ENCODE measurements around the gene FGF14. TPM values are rescaled to one million over a fixed set of nuclear protein-coding genes. Genes with fewer than 3 reads are reported as not detected.

FGF14 gene
- total RNA-seq, 1 experiment from 2014 or later: 0.12 TPM

- no peak for DNase-seq (ENCODE audit: low read depth)
Observed at GRCh38 chr13:102310691-102311418, 91.0 kb downstream of the FGF14 start.

- DNase-seq (ENCODE audit: low read depth): no peak
Observed at GRCh38 chr13:102309110-102309509, 92.7 kb downstream of the FGF14 start.

GRCh38 chr13:102302534-102302933, 99.3 kb downstream of the FGF14 start:
- no peak for DNase-seq (ENCODE audit: low read depth)

- DNase-seq (ENCODE audit: low read depth): no peak
Observed at GRCh38 chr13:102300379-102300778, 101.5 kb downstream of the FGF14 start.

GRCh38 chr13:102299366-102299765, 102.5 kb downstream of the FGF14 start:
- DNase-seq (ENCODE audit: low read depth): no peak

- DNase-seq (ENCODE audit: low read depth): no peak
Observed at GRCh38 chr13:102298051-102298450, 103.8 kb downstream of the FGF14 start.

GRCh38 chr13:102295316-102296048, 106.4 kb downstream of the FGF14 start:
- DNase-seq (ENCODE audit: low read depth): no peak

GRCh38 chr13:102294407-102295018, 107.3 kb downstream of the FGF14 start:
- no peak for DNase-seq (ENCODE audit: low read depth)

GRCh38 chr13:102293723-102294122, 108.1 kb downstream of the FGF14 start:
- DNase-seq (ENCODE audit: low read depth): no peak

- peak; percentile 17 for DNase-seq (ENCODE audit: low read depth)
Observed at GRCh38 chr13:102291587-102292218, 110.1 kb downstream of the FGF14 start.

GRCh38 chr13:102289606-102290005, 112.2 kb downstream of the FGF14 start:
- DNase-seq (ENCODE audit: low read depth): no peak

GRCh38 chr13:102286326-102286725, 115.5 kb downstream of the FGF14 start:
- DNase-seq (ENCODE audit: low read depth): peak; percentile 24

- DNase-seq (ENCODE audit: low read depth): no peak
Observed at GRCh38 chr13:102280366-102280765, 121.5 kb downstream of the FGF14 start.

GRCh38 chr13:102277286-102277685, 124.6 kb downstream of the FGF14 start:
- no peak for DNase-seq (ENCODE audit: low read depth)

GRCh38 chr13:102276404-102276803, 125.4 kb downstream of the FGF14 start:
- no peak for DNase-seq (ENCODE audit: low read depth)

- DNase-seq (ENCODE audit: low read depth): no peak
Observed at GRCh38 chr13:102275969-102276368, 125.9 kb downstream of the FGF14 start.

GRCh38 chr13:102273111-102273510, 128.7 kb downstream of the FGF14 start:
- DNase-seq (ENCODE audit: low read depth): no peak

- DNase-seq (ENCODE audit: low read depth): no peak
Observed at GRCh38 chr13:102267191-102267590, 134.7 kb downstream of the FGF14 start.

GRCh38 chr13:102261809-102262208, 140.0 kb downstream of the FGF14 start:
- no peak for DNase-seq (ENCODE audit: low read depth)

GRCh38 chr13:102261316-102261715, 140.5 kb downstream of the FGF14 start:
- no peak for DNase-seq (ENCODE audit: low read depth)

GRCh38 chr13:102260256-102260655, 141.6 kb downstream of the FGF14 start:
- peak; percentile 5 for DNase-seq (ENCODE audit: low read depth)

GRCh38 chr13:102255409-102255808, 146.4 kb downstream of the FGF14 start:
- DNase-seq (ENCODE audit: low read depth): no peak
